Stimulated activated CD4-positive, alpha-beta T cell treated with anti-CD3 and anti-CD28 coated beads, TNF-alpha, amount 100 ng/mL, for 4 hours (primary cell): ENCODE results near the gene ADARB2.
"Not testable (repeated sequence)": the region's sequence is repeated elsewhere in the genome, so short reads cannot be mapped to it uniquely, and the experiment has no call there.

Source experiments
- DNase-seq, 3 experiments: peaks; one replicate each; pipeline ENCODE4 v3.0.0-alpha.2; 2020; ENCODE audit warnings: low read depth in 3 of 3

ADARB2 gene

GRCh38 chr10:1354809-1355710, 382.3 kb downstream of the ADARB2 start:
- DNase-seq: no peak

- not testable (repeated sequence) for DNase-seq
Observed at GRCh38 chr10:1352296-1352695, 385.0 kb downstream of the ADARB2 start.

DNA sequence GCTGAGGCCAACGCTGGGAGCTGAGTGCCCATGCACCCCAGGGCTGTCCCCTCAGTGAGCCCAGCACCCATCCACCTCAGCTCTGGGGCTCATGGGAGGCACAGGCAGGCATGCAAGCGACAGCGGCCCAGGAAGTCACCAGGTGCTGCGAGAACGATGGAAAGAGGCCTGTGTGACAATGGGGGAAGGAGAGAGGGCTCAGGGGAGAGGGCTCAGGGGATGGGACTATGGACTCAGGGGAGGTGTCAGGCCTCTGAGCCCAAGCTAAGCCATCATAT, 388.6 kb downstream of the ADARB2 start:
- no peak for DNase-seq

DNA sequence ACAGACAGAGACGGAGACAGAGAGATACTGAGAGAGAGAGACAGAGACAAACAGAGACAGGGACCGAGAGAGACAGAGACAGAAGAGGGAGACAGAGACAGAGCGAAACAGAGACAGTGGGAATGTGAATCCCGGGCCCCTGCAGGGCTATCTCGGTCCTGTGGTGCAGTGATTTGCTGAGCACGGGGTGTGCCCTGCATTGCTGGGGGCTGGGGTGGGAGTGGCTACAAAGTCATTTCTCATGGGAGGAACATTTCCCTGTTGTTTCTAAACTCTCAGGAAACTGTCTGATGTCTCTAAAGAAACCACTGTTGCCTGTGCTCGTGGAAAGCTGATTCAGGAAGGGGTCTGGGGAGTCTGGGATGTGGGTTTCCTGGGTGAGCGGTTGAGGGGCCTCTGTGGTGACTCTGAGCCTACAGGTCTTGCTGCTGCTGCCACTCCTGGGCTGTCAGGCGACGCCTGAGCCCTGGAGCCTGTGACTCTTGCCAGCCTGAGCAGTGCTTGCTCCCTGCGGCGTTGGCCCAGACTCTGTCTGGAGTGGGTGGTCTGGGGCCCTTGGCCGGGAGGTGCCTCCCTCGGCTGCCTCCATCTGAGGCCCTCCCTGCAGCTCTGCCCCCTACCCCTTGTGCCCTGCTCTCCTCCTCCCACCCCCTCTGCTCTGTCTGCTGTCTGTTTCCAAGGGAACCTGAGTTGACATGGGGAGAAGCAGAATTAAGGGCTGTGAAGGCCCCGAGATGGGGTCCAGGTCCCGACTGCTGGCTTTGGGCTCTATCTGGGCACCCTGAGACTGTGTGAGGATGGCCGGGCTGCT, 389.2 kb downstream of the ADARB2 start:
- no peak for DNase-seq

DNA sequence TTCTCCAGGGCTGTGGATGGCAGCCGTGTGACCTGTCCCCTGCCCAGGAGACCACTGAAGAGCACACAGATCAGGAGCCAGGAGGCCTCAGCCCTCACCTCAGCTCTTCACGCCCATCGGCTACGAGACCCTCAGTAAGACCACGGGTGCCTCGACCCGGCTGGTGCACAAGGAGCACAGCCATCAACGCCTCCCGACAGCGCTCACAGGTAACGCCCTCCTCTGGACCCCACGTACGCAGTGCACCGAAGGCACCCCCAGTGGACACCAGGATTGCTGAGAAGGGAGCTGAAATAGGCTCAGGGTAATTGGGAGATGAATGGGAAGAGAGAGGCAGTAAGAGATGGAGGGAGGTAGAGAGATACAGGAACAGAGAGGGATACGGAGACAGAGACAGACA, 389.8 kb downstream of the ADARB2 start:
- no peak for DNase-seq

DNA sequence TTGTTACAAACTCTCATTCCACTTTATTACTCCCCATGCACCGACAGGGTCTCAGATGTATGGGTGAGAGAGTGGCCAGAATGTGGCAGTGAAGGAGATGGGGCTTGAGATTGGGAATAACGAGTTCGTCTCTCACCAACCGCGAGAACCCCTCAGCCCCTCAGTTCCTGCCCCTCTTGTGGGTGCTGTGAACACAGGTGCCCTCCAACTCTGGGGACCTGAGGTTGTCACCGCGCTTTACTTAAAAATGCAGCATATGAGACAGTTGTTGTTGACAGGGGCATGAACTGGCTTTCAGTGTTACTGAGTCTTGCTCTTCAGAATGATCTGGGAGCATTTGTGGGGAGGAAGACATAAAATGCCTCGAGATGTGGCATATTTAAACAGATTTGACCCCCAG, 391.1 kb downstream of the ADARB2 start:
- DNase-seq: no peak

GRCh38 chr10:1345368-1345767, 392.0 kb downstream of the ADARB2 start:
- DNase-seq: no peak

DNA sequence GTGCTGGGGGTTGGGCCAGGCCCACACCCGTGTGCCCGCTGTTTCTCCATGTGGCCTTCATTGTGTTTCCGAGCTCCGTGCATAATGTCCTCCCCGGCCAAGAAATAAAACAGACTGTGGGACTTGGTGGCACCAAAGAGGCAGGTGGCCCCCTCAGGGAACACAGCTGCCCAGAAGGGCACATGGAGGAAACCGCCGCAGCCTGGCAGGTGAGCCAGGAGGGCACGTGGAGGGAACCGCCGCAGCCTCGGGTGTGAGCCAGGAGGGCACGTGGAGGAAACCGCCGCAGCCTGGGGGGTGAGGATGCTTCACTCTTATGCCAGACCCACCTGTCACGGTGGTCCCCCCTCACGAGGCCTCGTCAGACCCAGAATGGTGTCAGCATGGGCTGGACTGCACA, 392.5 kb downstream of the ADARB2 start:
- no peak for DNase-seq

DNA sequence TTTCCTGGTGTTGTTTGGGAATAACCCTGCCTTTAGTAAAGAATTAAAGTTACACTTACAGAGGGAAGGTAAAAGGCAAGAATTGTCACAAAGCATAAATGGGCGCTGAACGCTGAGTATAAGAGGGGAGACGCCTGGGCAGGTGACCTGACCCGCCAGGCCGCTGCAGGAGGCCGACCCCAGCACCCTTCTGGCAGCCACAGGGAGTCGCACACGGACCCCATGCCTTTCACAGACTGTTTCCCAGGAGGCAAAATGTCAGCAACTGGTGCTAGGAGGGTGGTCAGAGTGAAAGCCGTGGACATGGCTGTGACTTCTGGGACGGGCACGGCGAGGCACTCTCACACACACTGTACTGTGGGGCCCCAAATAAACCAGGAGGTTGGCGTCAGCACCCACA, 392.9 kb downstream of the ADARB2 start:
- DNase-seq: no peak

DNA sequence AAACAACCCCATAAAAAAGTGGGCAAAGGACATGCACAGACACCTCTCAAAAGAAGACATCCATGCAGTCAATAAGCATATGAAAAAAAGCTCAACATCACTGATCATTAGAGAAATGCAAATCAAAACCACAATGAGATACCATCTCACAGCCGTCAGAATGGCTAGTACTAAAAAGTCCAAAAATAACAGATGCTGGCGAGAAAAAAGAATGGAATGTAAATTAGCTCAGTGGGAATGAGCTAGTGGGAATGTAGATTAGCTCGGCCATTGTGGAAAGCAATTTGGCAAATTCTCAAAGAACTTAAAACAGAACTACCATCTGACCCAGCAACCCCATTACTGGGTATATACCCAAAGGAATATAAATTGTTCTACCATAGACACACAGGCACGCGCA, 394.1 kb downstream of the ADARB2 start:
- DNase-seq: no peak

GRCh38 chr10:1341052-1341451, 396.3 kb downstream of the ADARB2 start:
- DNase-seq: not testable (repeated sequence)

DNA sequence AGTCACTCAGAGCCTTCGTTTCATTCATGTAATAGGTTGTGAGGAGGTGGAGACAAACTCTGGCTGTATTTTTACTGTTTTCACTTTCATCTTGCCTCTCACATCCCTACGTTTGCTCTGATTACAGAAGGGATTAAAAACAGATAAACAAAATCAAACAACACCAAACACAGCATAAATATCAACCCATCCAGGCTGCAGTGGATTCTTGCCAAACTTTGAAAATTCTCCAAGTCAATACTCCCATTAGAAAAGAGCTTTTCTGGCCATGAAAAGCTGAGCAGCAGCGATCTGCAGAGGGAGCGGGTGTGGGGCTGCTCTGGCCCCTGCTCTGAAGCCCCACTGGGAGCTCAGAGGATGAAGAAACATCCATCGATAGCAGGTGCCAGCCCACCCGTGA, 397.9 kb downstream of the ADARB2 start:
- DNase-seq: no peak

- DNase-seq: no peak
Observed at GRCh38 chr10:1335642-1336041, 401.7 kb downstream of the ADARB2 start.

DNA sequence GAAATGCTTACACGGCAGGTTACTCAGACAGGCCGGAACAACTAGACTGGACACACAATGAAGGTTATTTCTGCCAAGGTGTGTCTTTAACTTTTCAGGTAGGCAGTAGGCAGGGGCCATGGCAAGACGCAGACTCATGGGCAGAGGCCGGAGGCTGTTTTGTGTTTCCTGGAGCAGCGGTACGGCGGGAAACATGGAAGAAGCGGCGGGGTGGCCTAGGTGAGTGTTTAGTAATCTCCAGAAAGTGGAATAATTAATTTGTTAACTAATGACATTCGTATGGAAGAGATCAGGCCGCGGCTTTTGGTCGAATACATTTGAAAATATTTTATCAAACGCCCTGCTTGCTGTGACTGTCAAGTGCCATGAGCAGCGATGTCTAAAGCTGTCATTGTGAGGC, 403.3 kb downstream of the ADARB2 start:
- no peak for DNase-seq

- no peak for DNase-seq
Observed at GRCh38 chr10:1331560-1331959, 405.8 kb downstream of the ADARB2 start.

- no peak for DNase-seq
Observed at GRCh38 chr10:1329622-1330021, 407.7 kb downstream of the ADARB2 start.

DNA sequence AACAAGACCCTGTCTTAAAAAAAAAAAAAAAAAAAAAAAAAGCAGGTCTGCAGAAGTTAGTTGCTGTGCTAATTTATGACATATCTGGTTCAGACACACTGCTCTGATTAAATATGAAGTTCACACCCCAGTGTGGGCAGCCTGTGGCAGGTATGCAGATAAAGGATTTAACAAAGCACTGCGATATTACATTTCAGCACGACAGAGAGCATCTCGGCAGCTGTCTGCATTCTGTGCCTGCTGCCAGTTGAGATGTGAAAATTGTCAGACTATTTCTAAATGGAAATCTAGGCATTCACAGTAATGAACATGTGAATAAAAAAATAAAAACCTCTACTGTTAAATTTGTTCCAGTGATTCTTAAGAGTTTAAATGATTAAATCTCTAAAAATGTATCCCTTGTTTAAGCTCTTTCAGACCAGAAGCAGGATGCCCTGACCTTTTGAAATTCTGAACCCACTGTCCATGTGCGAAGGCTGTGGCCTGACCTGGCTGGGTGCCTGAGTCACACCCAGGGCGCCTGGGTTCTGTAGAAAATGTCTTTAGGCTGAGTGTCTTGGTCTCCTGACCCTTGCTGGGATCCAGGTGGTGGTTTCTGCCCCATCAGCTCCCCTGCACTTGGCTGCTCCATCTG, 408.2 kb downstream of the ADARB2 start:
- DNase-seq: no peak

DNA sequence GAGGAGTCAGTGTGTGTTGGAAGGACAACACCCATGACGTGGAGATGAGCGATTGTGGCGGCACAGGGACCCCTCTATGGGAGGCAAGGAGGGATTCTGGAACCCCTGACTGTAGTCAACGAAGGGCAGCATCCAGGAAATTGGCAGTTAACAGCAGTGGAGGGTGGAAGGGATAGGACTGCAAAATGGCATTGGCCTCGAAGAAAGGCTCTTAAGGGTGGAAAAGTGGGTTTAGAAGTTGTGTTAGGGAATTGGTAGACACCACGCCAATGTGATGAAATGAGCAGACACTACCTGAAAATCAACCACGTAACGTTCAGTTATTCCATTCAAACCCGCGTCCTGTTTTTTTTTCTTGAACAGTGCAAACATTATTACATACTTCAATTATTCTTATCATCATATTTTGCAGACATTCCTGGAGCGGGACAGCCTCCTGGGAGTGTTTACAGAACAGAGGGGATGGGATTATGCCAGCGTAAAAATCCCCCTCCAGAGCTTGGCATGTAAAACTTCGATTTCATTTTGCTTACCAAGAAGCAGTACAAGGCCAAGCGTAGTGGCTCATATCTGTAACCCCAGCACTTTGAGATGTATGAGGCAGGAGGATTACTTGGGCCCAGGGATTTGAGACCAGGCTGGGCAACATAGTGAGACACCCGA, 409.0 kb downstream of the ADARB2 start:
- DNase-seq: no peak

- DNase-seq: no peak
Observed at GRCh38 chr10:1327759-1328158, 409.6 kb downstream of the ADARB2 start.

- DNase-seq: not testable (repeated sequence)
Observed at GRCh38 chr10:1326514-1326913, 410.8 kb downstream of the ADARB2 start.

- DNase-seq: no peak
Observed at GRCh38 chr10:1324903-1325302, 412.4 kb downstream of the ADARB2 start.

- no peak for DNase-seq
Observed at GRCh38 chr10:1323951-1324350, 413.4 kb downstream of the ADARB2 start.
